C4-2B (cell line): ENCODE measurements around the gene SGPP2.

Experiments used
- ZFX ChIP-seq: fragments of 450-650 bp; IDR thresholded peaks from 2 replicates; pipeline ENCODE4 v1.6.1; 2017
- TF ChIP-seq, protein P1 (sequence below): fragments of 450-650 bp; conservative IDR thresholded peaks from 2 replicates; pipeline ENCODE4 v1.5.1; 2017; ENCODE audit warnings: mild to moderate bottlenecking

- TF ChIP-seq, protein P1, sequence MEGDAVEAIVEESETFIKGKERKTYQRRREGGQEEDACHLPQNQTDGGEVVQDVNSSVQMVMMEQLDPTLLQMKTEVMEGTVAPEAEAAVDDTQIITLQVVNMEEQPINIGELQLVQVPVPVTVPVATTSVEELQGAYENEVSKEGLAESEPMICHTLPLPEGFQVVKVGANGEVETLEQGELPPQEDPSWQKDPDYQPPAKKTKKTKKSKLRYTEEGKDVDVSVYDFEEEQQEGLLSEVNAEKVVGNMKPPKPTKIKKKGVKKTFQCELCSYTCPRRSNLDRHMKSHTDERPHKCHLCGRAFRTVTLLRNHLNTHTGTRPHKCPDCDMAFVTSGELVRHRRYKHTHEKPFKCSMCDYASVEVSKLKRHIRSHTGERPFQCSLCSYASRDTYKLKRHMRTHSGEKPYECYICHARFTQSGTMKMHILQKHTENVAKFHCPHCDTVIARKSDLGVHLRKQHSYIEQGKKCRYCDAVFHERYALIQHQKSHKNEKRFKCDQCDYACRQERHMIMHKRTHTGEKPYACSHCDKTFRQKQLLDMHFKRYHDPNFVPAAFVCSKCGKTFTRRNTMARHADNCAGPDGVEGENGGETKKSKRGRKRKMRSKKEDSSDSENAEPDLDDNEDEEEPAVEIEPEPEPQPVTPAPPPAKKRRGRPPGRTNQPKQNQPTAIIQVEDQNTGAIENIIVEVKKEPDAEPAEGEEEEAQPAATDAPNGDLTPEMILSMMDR, result no peak
- no peak for TF ChIP-seq ZFX
These were observed 2.7 kb upstream of the SGPP2 start for GRCh38 chr2:222421626-222422025.
